Transverse colon (tissue), 4 donors: ENCODE data around the gene EXT2. TPM values are rescaled to one million over a fixed set of nuclear protein-coding genes. Genes with fewer than 3 reads are reported as not detected.

ENCODE experiments used
- DNase-seq: peaks from one replicate; pipeline ENCODE4 v3.0.0-alpha.2; 2019
- H3K27ac ChIP-seq, 4 donors: fragments of 200-600 bp; sonication (generic); 2 replicates each; pipeline ENCODE4 v1.5.1; 2016 to 2018; ENCODE audit warnings: inconsistent platforms in 4 of 4
- H3K27me3 ChIP-seq: fragments of 200-600 bp; sonication (generic); 2 replicates; pipeline ENCODE4 v1.5.1; 2017; ENCODE audit warnings: inconsistent platforms
- H3K36me3 ChIP-seq, 4 donors: fragments of 200-600 bp; sonication (generic); 2 replicates each; pipeline ENCODE4 v1.5.1; 2017 to 2019; ENCODE audit warnings: inconsistent platforms in 4 of 4
- H3K4me1 ChIP-seq, 4 donors: fragments of 200-600 bp; sonication (generic); 2 replicates each; pipeline ENCODE4 v1.5.1; 2017 to 2020; ENCODE audit warnings: inconsistent platforms in 4 of 4
- H3K4me3 ChIP-seq, 4 donors: fragments of 200-600 bp; sonication (generic); 1 replicate in 1 of 4; 2 replicates in 3 of 4; pipeline versions ENCODE4 v1.5.1 to v1.6.1; 2017 to 2019; ENCODE audit warnings: inconsistent platforms in 4 of 4
- H3K9me3 ChIP-seq, 2 donors: fragments of 200-600 bp; sonication (generic); 2 replicates each; pipeline ENCODE4 v1.5.1; 2017 to 2019; ENCODE audit warnings: inconsistent platforms in 2 of 2
- CTCF ChIP-seq, 5 experiments: fragments of 200-600 bp in 3 of 5; fragments of 450-650 bp in 2 of 5; sonication (generic) in 3 of 5; IDR thresholded peaks; 1 replicate in 2 of 5; 2 replicates in 3 of 5; pipeline ENCODE4 v1.5.1; 2016 to 2017; ENCODE audit warnings: antibody characterized with exemption in 5 of 5, inconsistent platforms in 3 of 5, mild to moderate bottlenecking in 2 of 5, moderate library complexity in 1 of 5
- EP300 ChIP-seq: sonication (generic); formaldehyde crosslinking; IDR thresholded peaks from one replicate; pipeline ENCODE4 v1.6.1; 2017; ENCODE audit warnings: antibody characterized with exemption, low read depth
- POLR2A ChIP-seq: fragments of 450-650 bp; IDR thresholded peaks from one replicate; pipeline ENCODE4 v1.6.1; 2016; ENCODE audit warnings: antibody characterized with exemption, mild to moderate bottlenecking, moderate library complexity
- POLR2AphosphoS5 ChIP-seq, 3 donors: sonication (generic); formaldehyde crosslinking; IDR thresholded peaks; one replicate each; pipeline ENCODE4 v1.6.1; 2016; ENCODE audit warnings: antibody characterized with exemption in 3 of 3
- WGBS, 2 donors: methylation state at CpG; one replicate each; pipeline ENCODE4 v1.1.5; 2018; ENCODE audit warnings: low coverage in 1 of 2; 5-methylcytosine and 5-hydroxymethylcytosine counted together
- in situ Hi-C, 4 donors: fragments of 200-750 bp; cut with MboI; loops; one replicate each; pipeline versions ENCODE4 v1.15.0 to v1.15.1; 2017; ENCODE audit warnings: low sequenced_read_pairs in 3 of 4, low pct_ligation_motif_present in 1 of 4, low pct_unique_long_range_greater_than_20kb in 1 of 4
- intact Hi-C: fragments of 100-400 bp; cut with DNase I; formaldehyde crosslinking; loops from one replicate; pipeline ENCODE4 v1.15.1; 2023; ENCODE audit warnings: low total_unique reads
- total RNA-seq, 4 donors: library from RNA; depleted of rRNA; stranded (reverse); fragments of >200 nt; gene quantifications; one replicate each; pipeline ENCODE4 v1.1.0, GENCODE V29; 2016

Gene EXT2
- total RNA-seq, 4 donors from 2014 or later: 32.2 to 82.9 (median 59.6) TPM

GRCh38 chr11:44085330-44085729, 10.1 kb upstream of the EXT2 start:
- Histone ChIP-seq H3K27me3 (no peaks in the 10 kb centered on the region), H3K4me1 (no peaks in the 10 kb centered on the region), H3K36me3 (no peaks in the 10 kb centered on the region), H3K4me3 (no peak overlapping the region), H3K27ac (no peak overlapping the region), H3K9me3 (no peaks in the 10 kb centered on the region)
- 87 to 100% methylated on average over 1 of the region's 1 CpG for WGBS, 2 donors
- intact Hi-C loops (no loop called here), in situ Hi-C loops (loop anchor here in 1 of 4 donors (25.0 kb wide), 1 partner anchor 452 kb away; no protein-coding TSS in a partner anchor)
- DNase-seq: no peak
- TF ChIP-seq POLR2AphosphoS5 (IDR thresholded peaks at IDR 0.05): no peak
- no peak for TF ChIP-seq POLR2A

- TF ChIP-seq POLR2AphosphoS5 (IDR thresholded peaks at IDR 0.05) (no peak), EP300 (no peak), CTCF (IDR thresholded peaks at IDR 0.05) (no peak), POLR2A (no peak)
- Histone ChIP-seq H3K27ac (no peak overlapping the region), H3K4me1 (no peaks in the 10 kb centered on the region), H3K4me3 (no peak overlapping the region), H3K9me3 (no peaks in the 10 kb centered on the region), H3K36me3 (no peaks in the 10 kb centered on the region), H3K27me3 (no peaks in the 10 kb centered on the region)
- in situ Hi-C loops (loop anchor here in 1 of 4 donors (25.0 kb wide), 1 partner anchor 449 kb away; no protein-coding TSS in a partner anchor), intact Hi-C loops (no loop called here)
- WGBS, 2 donors: 68 to 80% methylated on average over 4 of the region's 4 CpGs
- DNase-seq: no peak
Observed at GRCh38 chr11:44088377-44088776, 7.1 kb upstream of the EXT2 start.

- no peaks in the 10 kb centered on the region for H3K9me3 ChIP-seq
- no peak overlapping the region for H3K4me3 ChIP-seq
- H3K4me1 ChIP-seq: no peaks in the 10 kb centered on the region
- intact Hi-C loops (no loop called here), in situ Hi-C loops (loop anchor here in 1 of 4 donors (25.0 kb wide), 1 partner anchor 448 kb away; no protein-coding TSS in a partner anchor)
- no peaks in the 10 kb centered on the region for H3K36me3 ChIP-seq
- DNase-seq: no peak
- no peaks in the 10 kb centered on the region for H3K27me3 ChIP-seq
- TF ChIP-seq CTCF (IDR thresholded peaks at IDR 0.05) (no peak), POLR2AphosphoS5 (IDR thresholded peaks at IDR 0.05) (no peak), POLR2A (no peak), EP300 (no peak)
- WGBS, 2 donors: 90 to 94% methylated on average over 4 of the region's 4 CpGs
- H3K27ac ChIP-seq: no peak overlapping the region
Observed at GRCh38 chr11:44088871-44089270, 6.6 kb upstream of the EXT2 start.

- in situ Hi-C loops: loop anchor here in 2 of 4 donors (10.0 to 25.0 kb wide), 2 partner anchors 447 to 454 kb away; no protein-coding TSS in a partner anchor
Observed at GRCh38 chr11:44090539-44090938, 4.9 kb upstream of the EXT2 start.

More at GRCh38 chr11:44090539-44090938, 4.9 kb upstream of the EXT2 start:
- intact Hi-C loops: no loop called here
- WGBS, 2 donors: 83 to 88% methylated on average over 1 of the region's 1 CpG
- Histone ChIP-seq H3K27ac (no peak overlapping the region), H3K27me3 (no peaks in the 10 kb centered on the region), H3K9me3 (no peaks in the 10 kb centered on the region), H3K4me3 (no peak overlapping the region), H3K4me1 (peaks cover 0 to 13% (median 1%) of the 10 kb centered on the region in 4 donors), H3K36me3 (no peaks in the 10 kb centered on the region)
- TF ChIP-seq POLR2A: no peak
- TF ChIP-seq CTCF (IDR thresholded peaks at IDR 0.05): no peak
- no peak for TF ChIP-seq EP300
- TF ChIP-seq POLR2AphosphoS5 (IDR thresholded peaks at IDR 0.05): no peak
- DNase-seq: no peak
